SK-N-SH (cell line): ENCODE results near the gene SLC66A1. TPM values are rescaled to one million over a fixed set of nuclear protein-coding genes. Genes with fewer than 3 reads are reported as not detected.

Experiments used
- CTCF ChIA-PET: fragments of 300-600, 350-600 bp; formaldehyde crosslinking; extraction: SDS; loops from one replicate; lab custom pipeline; 2021; lab: Yijun Ruan, JAX
- POLR2A ChIA-PET: fragments of 350-600 bp; sonication (Branson Sonifier 250); formaldehyde crosslinking; extraction: SDS; loops from one replicate; lab custom pipeline; 2020; ENCODE audit warnings: antibody characterized with exemption, inconsistent platforms; lab: Yijun Ruan, JAX
- DNase-seq: peaks from one replicate; pipeline ENCODE4 v3.0.0; 2012
- H2AFZ ChIP-seq: fragments of 200-600 bp; sonication (generic); 2 replicates; pipeline ENCODE4 v1.8.1; 2016; ENCODE audit warnings: antibody characterized with exemption, mild to moderate bottlenecking, low read depth
- H3F3A ChIP-seq: fragments of 200-600 bp; sonication (generic); replicated peaks from 2 replicates; pipeline ENCODE3; 2016; ENCODE audit warnings: antibody characterized with exemption, mild to moderate bottlenecking; ENCODE audit not compliant: insufficient read depth
- H3K27ac ChIP-seq, 2 experiments: fragments of 200-500 bp in 1 of 2; fragments of 200-600 bp in 1 of 2; sonication (Bioruptor generic) in 1 of 2; sonication (generic), shearing (Covaris generic) in 1 of 2; 2 replicates each; pipeline versions ENCODE4 v1.5.1 to v1.6.1; 2014 to 2016; ENCODE audit warnings: low read depth in 2 of 2, inconsistent platforms in 1 of 2, low read length in 1 of 2, mild to moderate bottlenecking in 1 of 2, mixed read lengths in 1 of 2
- H3K27me3 ChIP-seq: fragments of 200-600 bp; sonication (generic), shearing (Covaris generic); 2 replicates; pipeline ENCODE4 v1.6.1; 2016; ENCODE audit warnings: mixed run types; ENCODE audit not compliant: insufficient read depth
- H3K36me3 ChIP-seq, 2 experiments: fragments of 200-500 bp in 1 of 2; fragments of 200-600 bp in 1 of 2; sonication (Bioruptor generic) in 1 of 2; sonication (generic) in 1 of 2; replicated peaks in 1 of 2; 2 replicates each; pipeline versions ENCODE3 to v1.5.1; 2014 to 2016; ENCODE audit warnings: low read length in 1 of 2, mild to moderate bottlenecking in 1 of 2; ENCODE audit not compliant: insufficient read depth in 2 of 2, control insufficient read depth in 1 of 2
- H3K4me1 ChIP-seq, 2 experiments: fragments of 200-500 bp in 1 of 2; fragments of 200-600 bp in 1 of 2; sonication (Bioruptor generic) in 1 of 2; sonication (generic), shearing (Covaris generic) in 1 of 2; 2 replicates each; pipeline versions ENCODE4 v1.5.1 to v1.6.1; 2014 to 2016; ENCODE audit warnings: low read depth in 1 of 2, low read length in 1 of 2, mixed run types in 1 of 2; ENCODE audit not compliant: insufficient read depth in 2 of 2, control insufficient read depth in 1 of 2
- H3K4me2 ChIP-seq: fragments of 200-600 bp; sonication (generic), shearing (Covaris generic); 2 replicates; pipeline ENCODE4 v1.6.1; 2017; ENCODE audit warnings: mixed run types
- H3K4me3 ChIP-seq, 2 experiments: fragments of 200-500 bp in 1 of 2; fragments of 200-600 bp in 1 of 2; sonication (Bioruptor generic) in 1 of 2; sonication (generic), shearing (Covaris generic) in 1 of 2; 2 replicates each; pipeline versions ENCODE4 v1.5.1 to v1.8.1; 2014 to 2016; ENCODE audit warnings: low read depth in 2 of 2, inconsistent platforms in 1 of 2, low read length in 1 of 2, mild to moderate bottlenecking in 1 of 2, mixed read lengths in 1 of 2, moderate library complexity in 1 of 2
- H3K79me2 ChIP-seq: fragments of 200-600 bp; sonication (generic); 2 replicates; pipeline ENCODE4 v1.8.1; 2017; ENCODE audit warnings: mild to moderate bottlenecking; ENCODE audit not compliant: insufficient read depth
- H3K9ac ChIP-seq: fragments of 200-600 bp; sonication (generic); 2 replicates; pipeline ENCODE4 v1.6.1; 2017; ENCODE audit warnings: mixed run types
- H3K9me2 ChIP-seq: fragments of 200-600 bp; sonication (generic); 2 replicates; pipeline ENCODE4 v1.6.1; 2017; ENCODE audit warnings: mixed run types
- H3K9me3 ChIP-seq: fragments of 200-600 bp; sonication (generic); 2 replicates; pipeline ENCODE4 v1.6.1; 2017; ENCODE audit warnings: mixed run types, mild to moderate bottlenecking, moderate library complexity
- H4K20me1 ChIP-seq: fragments of 200-600 bp; sonication (generic); 2 replicates; pipeline ENCODE4 v1.6.1; 2017; ENCODE audit warnings: mild to moderate bottlenecking, mixed run types; ENCODE audit not compliant: insufficient read depth
- CHD2 ChIP-seq: fragments of 150-350 bp; IDR thresholded peaks from 2 replicates; pipeline ENCODE4 v1.6.1; 2018; ENCODE audit warnings: low read length; ENCODE audit not compliant: partially characterized antibody
- EZH2phosphoT487 ChIP-seq: fragments of 200-600 bp; sonication (generic); IDR thresholded peaks from 2 replicates; pipeline ENCODE4 v1.6.1; 2017; ENCODE audit warnings: low read depth, mixed run types, mild to moderate bottlenecking, antibody characterized with exemption, moderate library complexity, borderline replicate concordance
- FOXJ3 ChIP-seq: sonication (generic); formaldehyde crosslinking; IDR thresholded peaks from 2 replicates; pipeline ENCODE4 v1.5.1; 2020; ENCODE audit warnings: mild to moderate bottlenecking, missing genetic modification reagents
- MXI1 ChIP-seq: IDR thresholded peaks from 2 replicates; pipeline ENCODE4 v1.6.1; 2012; ENCODE audit warnings: mild to moderate bottlenecking, low read depth, low read length, improper control_type of control experiment
- NFIC ChIP-seq: IDR thresholded peaks from 2 replicates; pipeline ENCODE4 v1.4.0; 2012; ENCODE audit warnings: borderline replicate concordance
- RCOR1 ChIP-seq: fragments of 150-350 bp; IDR thresholded peaks from 2 replicates; pipeline ENCODE4 v1.6.1; 2017; ENCODE audit warnings: antibody characterized with exemption, low read length
- SIN3A ChIP-seq: IDR thresholded peaks from 2 replicates; pipeline ENCODE4 v1.6.1; 2012; ENCODE audit warnings: low read depth, mild to moderate bottlenecking, low read length, moderate library complexity, borderline replicate concordance
- SMC3 ChIP-seq: IDR thresholded peaks from 2 replicates; pipeline ENCODE4 v1.6.1; 2012; ENCODE audit warnings: low read depth, low read length, improper control_type of control experiment
- TAF1 ChIP-seq: IDR thresholded peaks from 2 replicates; pipeline ENCODE4 v1.6.1; 2012; ENCODE audit warnings: low read depth, mild to moderate bottlenecking, low read length, moderate library complexity, borderline replicate concordance
- YY1 ChIP-seq: IDR thresholded peaks from 2 replicates; pipeline ENCODE4 v1.4.0; 2012; ENCODE audit warnings: low read depth, mild to moderate bottlenecking
- WGBS: methylation state at CpG from one replicate; pipeline ENCODE4 v1.1.6; 2017; ENCODE audit warnings: low lambda C conversion rate; 5-methylcytosine and 5-hydroxymethylcytosine counted together
- polyA plus RNA-seq, 3 experiments: library from polyadenylated mRNA; depleted of rRNA; stranded (reverse); fragments of >200 nt; gene quantifications; 2 replicates each; pipeline ENCODE4 v1.2.3, GENCODE V29; 2012
- TF ChIP-seq, protein P1 (sequence below): IDR thresholded peaks from 2 replicates; pipeline ENCODE4 v1.6.1; 2012; ENCODE audit warnings: mild to moderate bottlenecking, low read depth, low read length, moderate library complexity
- TF ChIP-seq, protein P2 (sequence below): IDR thresholded peaks from 2 replicates; pipeline ENCODE4; 2012
- TF ChIP-seq, protein P3 (sequence below): IDR thresholded peaks from 2 replicates; pipeline ENCODE4 v1.4.0; 2012; ENCODE audit warnings: low read depth, borderline replicate concordance

The SLC66A1 gene
- polyA plus RNA-seq, 1 of the 3 experiments (the other 2 are of a cell fraction), result 16.9 TPM

DNA sequence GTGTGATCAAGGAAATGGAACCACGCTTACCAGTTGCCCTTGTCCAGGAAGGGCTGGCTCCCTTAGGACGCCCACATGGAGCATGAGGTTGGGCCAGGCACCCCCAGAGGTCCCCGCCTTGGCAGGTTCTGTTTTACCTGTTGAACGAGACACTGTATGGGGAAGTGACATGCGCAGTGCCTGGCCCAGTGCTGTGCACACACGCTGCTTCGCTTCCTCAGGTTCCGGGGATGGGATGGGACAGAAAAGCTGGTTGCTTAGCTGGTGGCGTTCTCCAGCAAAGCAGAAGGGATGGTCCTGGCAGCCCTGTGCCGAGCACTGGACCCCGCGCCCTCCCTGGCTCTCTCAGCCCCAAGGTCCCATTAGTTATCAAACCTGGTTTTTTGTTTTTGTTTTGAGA is 20.7 kb downstream of the SLC66A1 start:
- Histone ChIP-seq H3K79me2 (no peaks in the 10 kb centered on the region), H3K4me1 (peaks cover 0 to 10% of the 10 kb centered on the region in 2 experiments; a peak in 1 of 4 replicates), H3K36me3 (no peaks in the 10 kb centered on the region), H3K27ac (no peak overlapping the region), H3K27me3 (no peaks in the 10 kb centered on the region), H3K9me2 (no peaks in the 10 kb centered on the region), H3K9ac (no peak overlapping the region), H3K4me2 (no peak overlapping the region), H3K4me3 (no peak overlapping the region), H3F3A (peaks cover 3% of the 10 kb centered on the region), H4K20me1 (no peaks in the 10 kb centered on the region), H2AFZ (no peak overlapping the region), H3K9me3 (no peaks in the 10 kb centered on the region)
- DNase-seq, result no peak
- TF ChIP-seq RCOR1 (no peak), NFIC (no peak), SMC3 (no peak), YY1 (no peak), FOXJ3 (no peak), EZH2phosphoT487 (no peak), CHD2 (no peak), TAF1 (no peak), SIN3A (no peak), MXI1 (no peak)
- TF ChIP-seq, protein P1, sequence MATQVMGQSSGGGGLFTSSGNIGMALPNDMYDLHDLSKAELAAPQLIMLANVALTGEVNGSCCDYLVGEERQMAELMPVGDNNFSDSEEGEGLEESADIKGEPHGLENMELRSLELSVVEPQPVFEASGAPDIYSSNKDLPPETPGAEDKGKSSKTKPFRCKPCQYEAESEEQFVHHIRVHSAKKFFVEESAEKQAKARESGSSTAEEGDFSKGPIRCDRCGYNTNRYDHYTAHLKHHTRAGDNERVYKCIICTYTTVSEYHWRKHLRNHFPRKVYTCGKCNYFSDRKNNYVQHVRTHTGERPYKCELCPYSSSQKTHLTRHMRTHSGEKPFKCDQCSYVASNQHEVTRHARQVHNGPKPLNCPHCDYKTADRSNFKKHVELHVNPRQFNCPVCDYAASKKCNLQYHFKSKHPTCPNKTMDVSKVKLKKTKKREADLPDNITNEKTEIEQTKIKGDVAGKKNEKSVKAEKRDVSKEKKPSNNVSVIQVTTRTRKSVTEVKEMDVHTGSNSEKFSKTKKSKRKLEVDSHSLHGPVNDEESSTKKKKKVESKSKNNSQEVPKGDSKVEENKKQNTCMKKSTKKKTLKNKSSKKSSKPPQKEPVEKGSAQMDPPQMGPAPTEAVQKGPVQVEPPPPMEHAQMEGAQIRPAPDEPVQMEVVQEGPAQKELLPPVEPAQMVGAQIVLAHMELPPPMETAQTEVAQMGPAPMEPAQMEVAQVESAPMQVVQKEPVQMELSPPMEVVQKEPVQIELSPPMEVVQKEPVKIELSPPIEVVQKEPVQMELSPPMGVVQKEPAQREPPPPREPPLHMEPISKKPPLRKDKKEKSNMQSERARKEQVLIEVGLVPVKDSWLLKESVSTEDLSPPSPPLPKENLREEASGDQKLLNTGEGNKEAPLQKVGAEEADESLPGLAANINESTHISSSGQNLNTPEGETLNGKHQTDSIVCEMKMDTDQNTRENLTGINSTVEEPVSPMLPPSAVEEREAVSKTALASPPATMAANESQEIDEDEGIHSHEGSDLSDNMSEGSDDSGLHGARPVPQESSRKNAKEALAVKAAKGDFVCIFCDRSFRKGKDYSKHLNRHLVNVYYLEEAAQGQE, result no peak
- TF ChIP-seq, protein P2, sequence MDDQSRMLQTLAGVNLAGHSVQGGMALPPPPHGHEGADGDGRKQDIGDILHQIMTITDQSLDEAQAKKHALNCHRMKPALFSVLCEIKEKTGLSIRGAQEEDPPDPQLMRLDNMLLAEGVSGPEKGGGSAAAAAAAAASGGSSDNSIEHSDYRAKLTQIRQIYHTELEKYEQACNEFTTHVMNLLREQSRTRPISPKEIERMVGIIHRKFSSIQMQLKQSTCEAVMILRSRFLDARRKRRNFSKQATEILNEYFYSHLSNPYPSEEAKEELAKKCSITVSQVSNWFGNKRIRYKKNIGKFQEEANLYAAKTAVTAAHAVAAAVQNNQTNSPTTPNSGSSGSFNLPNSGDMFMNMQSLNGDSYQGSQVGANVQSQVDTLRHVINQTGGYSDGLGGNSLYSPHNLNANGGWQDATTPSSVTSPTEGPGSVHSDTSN, result no peak
- TF ChIP-seq, protein P3, sequence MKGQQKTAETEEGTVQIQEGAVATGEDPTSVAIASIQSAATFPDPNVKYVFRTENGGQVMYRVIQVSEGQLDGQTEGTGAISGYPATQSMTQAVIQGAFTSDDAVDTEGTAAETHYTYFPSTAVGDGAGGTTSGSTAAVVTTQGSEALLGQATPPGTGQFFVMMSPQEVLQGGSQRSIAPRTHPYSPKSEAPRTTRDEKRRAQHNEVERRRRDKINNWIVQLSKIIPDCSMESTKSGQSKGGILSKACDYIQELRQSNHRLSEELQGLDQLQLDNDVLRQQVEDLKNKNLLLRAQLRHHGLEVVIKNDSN, result no peak
- ChIA-PET POLR2A (no interaction called here), CTCF (interaction anchor here (0.7 to 2.5 kb wide), 4 partner anchors 11 to 327 kb away, joined by 3 to 8 read pairs (median 4); no protein-coding TSS in a partner anchor)
- 97% methylated on average over 9 of the region's 12 CpGs for WGBS
